PC-9 (cell line): ENCODE results near the gene MYO1E.

Experiments used
- EZH2 ChIP-seq: fragments of 200-600 bp; sonication (generic); IDR thresholded peaks from 2 replicates; pipeline ENCODE4 v1.8.0; 2017; ENCODE audit warnings: antibody characterized with exemption, low read depth
- TF ChIP-seq, protein P1 (sequence below): fragments of 200-600 bp; sonication (generic); conservative IDR thresholded peaks from 2 replicates; pipeline ENCODE4 v1.6.1; 2017; ENCODE audit warnings: mixed run types, antibody characterized with exemption, mild to moderate bottlenecking, moderate library complexity

DNA sequence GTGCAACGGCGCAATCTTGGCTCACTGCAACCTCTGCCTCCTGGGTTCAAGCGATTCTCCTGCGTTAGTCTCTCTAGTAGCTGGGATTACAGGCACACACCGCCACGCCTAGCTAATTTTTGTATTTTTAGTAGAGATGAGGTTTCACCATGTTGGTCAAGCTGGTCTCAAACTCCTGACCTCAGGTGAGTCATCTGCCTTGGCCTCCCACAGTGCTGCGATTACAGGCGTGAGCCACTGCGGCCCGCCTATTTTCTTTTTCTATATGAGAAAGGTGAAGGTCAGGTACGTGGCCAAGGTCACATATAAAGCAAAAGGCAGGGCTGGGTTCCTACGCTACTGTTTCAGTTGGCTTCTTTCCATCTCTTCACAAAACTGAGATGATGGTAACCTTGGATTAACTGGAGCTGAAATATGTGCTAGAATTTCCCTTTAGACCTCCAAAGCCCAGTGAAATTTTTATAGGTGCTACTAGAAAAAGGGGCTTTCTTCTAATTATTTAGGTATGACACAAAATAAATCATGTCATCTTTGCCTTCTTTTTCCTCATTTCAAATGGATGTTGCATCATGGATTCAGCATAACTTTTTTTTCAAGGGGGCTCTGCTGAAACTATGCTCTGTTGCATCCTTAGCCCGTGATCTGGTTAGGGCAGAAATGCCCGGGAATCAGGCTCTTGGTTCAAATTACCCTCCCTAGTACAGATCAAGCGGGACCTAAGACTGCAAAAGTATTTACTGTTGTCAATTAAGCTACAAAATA, 68.5 kb downstream of the MYO1E start:
- no peak for TF ChIP-seq EZH2
- TF ChIP-seq, protein P1, sequence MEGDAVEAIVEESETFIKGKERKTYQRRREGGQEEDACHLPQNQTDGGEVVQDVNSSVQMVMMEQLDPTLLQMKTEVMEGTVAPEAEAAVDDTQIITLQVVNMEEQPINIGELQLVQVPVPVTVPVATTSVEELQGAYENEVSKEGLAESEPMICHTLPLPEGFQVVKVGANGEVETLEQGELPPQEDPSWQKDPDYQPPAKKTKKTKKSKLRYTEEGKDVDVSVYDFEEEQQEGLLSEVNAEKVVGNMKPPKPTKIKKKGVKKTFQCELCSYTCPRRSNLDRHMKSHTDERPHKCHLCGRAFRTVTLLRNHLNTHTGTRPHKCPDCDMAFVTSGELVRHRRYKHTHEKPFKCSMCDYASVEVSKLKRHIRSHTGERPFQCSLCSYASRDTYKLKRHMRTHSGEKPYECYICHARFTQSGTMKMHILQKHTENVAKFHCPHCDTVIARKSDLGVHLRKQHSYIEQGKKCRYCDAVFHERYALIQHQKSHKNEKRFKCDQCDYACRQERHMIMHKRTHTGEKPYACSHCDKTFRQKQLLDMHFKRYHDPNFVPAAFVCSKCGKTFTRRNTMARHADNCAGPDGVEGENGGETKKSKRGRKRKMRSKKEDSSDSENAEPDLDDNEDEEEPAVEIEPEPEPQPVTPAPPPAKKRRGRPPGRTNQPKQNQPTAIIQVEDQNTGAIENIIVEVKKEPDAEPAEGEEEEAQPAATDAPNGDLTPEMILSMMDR: no peak
